Bronchial epithelial cell (primary cell): ENCODE results near the gene RIC8B. TPM values are rescaled to one million over a fixed set of nuclear protein-coding genes. Genes with fewer than 3 reads are reported as not detected.

Source experiments
- DNase-seq: peaks from one replicate; pipeline ENCODE4 v3.0.0-alpha.2; 2010; ENCODE audit warnings: low read depth
- FAIRE-seq: peaks from 2 replicates; lab custom pipeline; 2011; peaks lifted over from hg19 to GRCh38; lab: Jason Lieb, UNC
- H3K27me3 ChIP-seq: 2 replicates; pipeline ENCODE4 v1.5.1; 2011; ENCODE audit warnings: low read length; ENCODE audit not compliant: control insufficient read depth, insufficient read depth
- H3K36me3 ChIP-seq: 2 replicates; pipeline ENCODE4 v1.5.1; 2011; ENCODE audit warnings: low read length; ENCODE audit not compliant: control insufficient read depth, insufficient read depth
- H3K4me3 ChIP-seq: 2 replicates; pipeline ENCODE4 v1.5.1; 2011; ENCODE audit warnings: mild to moderate bottlenecking, low read depth, low read length, control low read depth
- CTCF ChIP-seq: IDR thresholded peaks from 2 replicates; pipeline ENCODE4 v1.5.1; 2011; ENCODE audit warnings: mild to moderate bottlenecking, moderate library complexity, low read length, control low read depth, inconsistent platforms; ENCODE audit not compliant: insufficient read depth, severe bottlenecking
- total RNA-seq: library from RNA; depleted of rRNA; stranded (reverse); fragments of >200 nt; gene quantifications from 2 replicates; pipeline ENCODE4 v1.2.1, GENCODE V29; 2014

RIC8B gene
- total RNA-seq, 1 donor from 2014 or later: 4.5 TPM

GRCh38 chr12:106900554-106900953 is 126.1 kb downstream of the RIC8B start:
- no peaks in the 10 kb centered on the region for H3K27me3 ChIP-seq
- TF ChIP-seq CTCF: no peak

GRCh38 chr12:106901276-106901675 is 126.8 kb downstream of the RIC8B start:
- Histone ChIP-seq H3K4me3 (no peak overlapping the region), H3K27me3 (no peaks in the 10 kb centered on the region), H3K36me3 (no peaks in the 10 kb centered on the region)
- no peak for FAIRE-seq
- no peak for TF ChIP-seq CTCF
- peak; percentile 48 for DNase-seq

More at GRCh38 chr12:106900554-106900953, 126.1 kb downstream of the RIC8B start:
- FAIRE-seq (no peak), DNase-seq (no peak)
- H3K36me3 ChIP-seq: no peaks in the 10 kb centered on the region
- no peak overlapping the region for H3K4me3 ChIP-seq

- H3K4me3 ChIP-seq: no peak overlapping the region
- TF ChIP-seq CTCF: no peak
- FAIRE-seq: no peak
- H3K36me3 ChIP-seq: no peaks in the 10 kb centered on the region
- H3K27me3 ChIP-seq: no peaks in the 10 kb centered on the region
- DNase-seq: peak; percentile 18
Observed at GRCh38 chr12:106902053-106902452, 127.6 kb downstream of the RIC8B start.

GRCh38 chr12:106903241-106903945 is 128.9 kb downstream of the RIC8B start:
- Histone ChIP-seq H3K4me3 (peak overlapping the region; percentile 23), H3K36me3 (no peaks in the 10 kb centered on the region), H3K27me3 (no peaks in the 10 kb centered on the region)
- TF ChIP-seq CTCF: no peak
- peak; percentile 65 for DNase-seq
- no peak for FAIRE-seq

- no peak for FAIRE-seq
- peak; percentile 8 for DNase-seq
- TF ChIP-seq CTCF: no peak
- Histone ChIP-seq H3K36me3 (no peaks in the 10 kb centered on the region), H3K27me3 (no peaks in the 10 kb centered on the region), H3K4me3 (no peak overlapping the region)
Observed at GRCh38 chr12:106906715-106907114, 132.2 kb downstream of the RIC8B start.

- Histone ChIP-seq H3K4me3 (no peak overlapping the region), H3K36me3 (no peaks in the 10 kb centered on the region), H3K27me3 (no peaks in the 10 kb centered on the region)
- DNase-seq (no peak), FAIRE-seq (no peak)
- TF ChIP-seq CTCF: no peak
Observed at GRCh38 chr12:106907411-106907810, 132.9 kb downstream of the RIC8B start.
